ENCODE results near the gene STK32B. TPM values are rescaled to one million over a fixed set of nuclear protein-coding genes. Genes with fewer than 3 reads are reported as not detected.

Gene STK32B
- total and polyA plus RNA-seq, 7 experiments from 2014 or later, result 1.7 TPM; not detected in 6

- Histone ChIP-seq H3K4me1 (ENCODE audit: control insufficient read depth in 2 of 2, insufficient read depth in 2 of 2, low read length in 2 of 2) (no peaks in the 10 kb centered on the region), H3K4me3 (ENCODE audit: low read length) (no peak overlapping the region), H3K27me3 (ENCODE audit: control insufficient read depth in 2 of 2, insufficient read depth in 2 of 2, low read length in 2 of 2) (no peaks in the 10 kb centered on the region), H3K27ac (ENCODE audit: low read depth, low read length) (no peak overlapping the region), H3K9me3 (ENCODE audit: control insufficient read depth in 2 of 3, low read length in 3 of 3) (peaks cover 0 to 9% (median 0%) of the 10 kb centered on the region in 3 experiments), H3K36me3 (ENCODE audit: control insufficient read depth in 2 of 3, insufficient read depth in 3 of 3, low read length in 3 of 3) (no peaks in the 10 kb centered on the region)
- Mint-ChIP-seq H3K36me3 (peaks cover 0 to 4% (median 0%) of the 10 kb centered on the region in 5 donors), H3K9me3 (peaks cover 2 to 39% (median 17%) of the 10 kb centered on the region in 11 donors), H3K27ac (no peak overlapping the region), H3K27me3 (peaks cover 0 to 13% (median 6%) of the 10 kb centered on the region in 5 donors), H3K4me3 (no peak overlapping the region), H3K4me1 (no peaks in the 10 kb centered on the region)
- ATAC-seq (no peak), DNase-seq (no peak)
- intact Hi-C loops (cut with micrococcal nuclease), result no loop called here
- POLR2A ChIA-PET, result no interaction called here
- CTCF ChIA-PET, result no interaction called here
These were observed 35.3 kb downstream of the STK32B start for GRCh38 chr4:5086535-5086934.

- Histone ChIP-seq H3K4me1 (ENCODE audit: control insufficient read depth in 2 of 2, insufficient read depth in 2 of 2, low read length in 2 of 2) (no peaks in the 10 kb centered on the region), H3K36me3 (ENCODE audit: control insufficient read depth in 2 of 3, insufficient read depth in 3 of 3, low read length in 3 of 3) (no peaks in the 10 kb centered on the region), H3K27me3 (ENCODE audit: control insufficient read depth in 2 of 2, insufficient read depth in 2 of 2, low read length in 2 of 2) (no peaks in the 10 kb centered on the region), H3K4me3 (ENCODE audit: low read length) (no peak overlapping the region), H3K27ac (ENCODE audit: low read depth, low read length) (no peak overlapping the region), H3K9me3 (ENCODE audit: control insufficient read depth in 2 of 3, low read length in 3 of 3) (no peaks in the 10 kb centered on the region)
- Mint-ChIP-seq H3K36me3 (no peaks in the 10 kb centered on the region), H3K9me3 (peaks cover 0 to 6% (median 3%) of the 10 kb centered on the region in 11 donors), H3K27ac (no peak overlapping the region), H3K4me3 (no peak overlapping the region), H3K4me1 (no peaks in the 10 kb centered on the region), H3K27me3 (peaks cover 0 to 18% (median 6%) of the 10 kb centered on the region in 5 donors)
- intact Hi-C loops (cut with micrococcal nuclease), result no loop called here
- DNase-seq, result no peak
- POLR2A ChIA-PET, result no interaction called here
- CTCF ChIA-PET, result no interaction called here
- ATAC-seq, result no peak
These were observed 45.0 kb downstream of the STK32B start for GRCh38 chr4:5096261-5096660.

GRCh38 chr4:5098176-5098575 lies 46.9 kb downstream of the STK32B start:
- H3K4me3 ChIP-seq (ENCODE audit: low read length), result no peak overlapping the region
- no peak for ATAC-seq
- no peaks in the 10 kb centered on the region for H3K4me1 ChIP-seq (ENCODE audit: control insufficient read depth in 2 of 2, insufficient read depth in 2 of 2, low read length in 2 of 2)
- H3K9me3 ChIP-seq (ENCODE audit: control insufficient read depth in 2 of 3, low read length in 3 of 3), result no peaks in the 10 kb centered on the region
- no peak overlapping the region for H3K27ac ChIP-seq (ENCODE audit: low read depth, low read length)
- no peak overlapping the region for H3K27ac Mint-ChIP-seq
- ChIA-PET CTCF (no interaction called here), POLR2A (no interaction called here)
- intact Hi-C loops (cut with micrococcal nuclease), result no loop called here
- peaks cover 0 to 12% (median 0%) of the 10 kb centered on the region in 5 donors for H3K27me3 Mint-ChIP-seq
- H3K4me3 Mint-ChIP-seq, result no peak overlapping the region
- H3K27me3 ChIP-seq (ENCODE audit: control insufficient read depth in 2 of 2, insufficient read depth in 2 of 2, low read length in 2 of 2), result no peaks in the 10 kb centered on the region
- H3K4me1 Mint-ChIP-seq, result no peaks in the 10 kb centered on the region
- no peak for DNase-seq
- no peaks in the 10 kb centered on the region for H3K36me3 Mint-ChIP-seq
- peaks cover 0 to 9% (median under 1%) of the 10 kb centered on the region in 11 donors for H3K9me3 Mint-ChIP-seq
- no peaks in the 10 kb centered on the region for H3K36me3 ChIP-seq (ENCODE audit: control insufficient read depth in 2 of 3, insufficient read depth in 3 of 3, low read length in 3 of 3)

DNA sequence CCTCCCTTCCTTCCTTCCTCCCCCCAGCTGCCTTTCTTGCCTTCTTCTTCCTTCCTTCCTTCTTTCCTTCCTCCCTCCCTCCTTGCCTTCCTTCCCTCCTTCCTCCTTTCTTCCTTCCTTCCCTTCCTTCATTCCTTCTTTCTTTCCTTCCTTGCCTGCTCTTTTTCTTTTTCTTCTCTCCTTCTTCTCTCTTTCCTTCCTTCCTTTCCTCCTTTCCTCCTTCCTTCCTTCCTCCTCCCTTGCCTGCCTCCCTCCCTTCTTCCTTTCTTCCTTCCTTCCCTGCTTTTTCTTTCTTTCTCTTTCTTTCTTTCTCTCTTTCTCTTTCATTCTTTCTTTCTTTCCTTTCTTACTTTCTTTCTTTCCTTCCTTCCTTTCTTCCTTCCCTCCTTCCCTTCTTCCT lies 49.1 kb downstream of the STK32B start:
- H3K4me3 Mint-ChIP-seq, result no peak overlapping the region
- Histone ChIP-seq H3K4me1 (ENCODE audit: control insufficient read depth in 2 of 2, insufficient read depth in 2 of 2, low read length in 2 of 2) (no peaks in the 10 kb centered on the region), H3K27ac (ENCODE audit: low read depth, low read length) (no peak overlapping the region), H3K9me3 (ENCODE audit: control insufficient read depth in 2 of 3, low read length in 3 of 3) (no peaks in the 10 kb centered on the region), H3K4me3 (ENCODE audit: low read length) (no peak overlapping the region), H3K27me3 (ENCODE audit: control insufficient read depth in 2 of 2, insufficient read depth in 2 of 2, low read length in 2 of 2) (no peaks in the 10 kb centered on the region), H3K36me3 (ENCODE audit: control insufficient read depth in 2 of 3, insufficient read depth in 3 of 3, low read length in 3 of 3) (no peaks in the 10 kb centered on the region)
- peak overlapping the region in 1 of 9 donors; percentile 32 for H3K27ac Mint-ChIP-seq
- no peak for ATAC-seq
- POLR2A ChIA-PET, result no interaction called here
- H3K4me1 Mint-ChIP-seq, result no peaks in the 10 kb centered on the region
- peaks cover 0 to 11% (median 3%) of the 10 kb centered on the region in 11 donors for H3K9me3 Mint-ChIP-seq
- DNase-seq, result no peak
- H3K36me3 Mint-ChIP-seq, result no peaks in the 10 kb centered on the region
- peaks cover 0 to 16% (median 5%) of the 10 kb centered on the region in 5 donors for H3K27me3 Mint-ChIP-seq
- intact Hi-C loops (cut with micrococcal nuclease), result no loop called here
- CTCF ChIA-PET, result no interaction called here

GRCh38 chr4:5100986-5101385 lies 49.7 kb downstream of the STK32B start:
- H3K9me3 ChIP-seq (ENCODE audit: control insufficient read depth in 2 of 3, low read length in 3 of 3), result no peaks in the 10 kb centered on the region
- H3K4me1 Mint-ChIP-seq, result no peaks in the 10 kb centered on the region
- peaks cover 0 to 16% (median 5%) of the 10 kb centered on the region in 5 donors for H3K27me3 Mint-ChIP-seq
- no peak overlapping the region for H3K27ac ChIP-seq (ENCODE audit: low read depth, low read length)
- no peak for ATAC-seq
- ChIA-PET POLR2A (no interaction called here), CTCF (no interaction called here)
- no peak overlapping the region for H3K4me3 Mint-ChIP-seq
- peaks cover 0 to 11% (median 3%) of the 10 kb centered on the region in 11 donors for H3K9me3 Mint-ChIP-seq
- no peak for DNase-seq
- no peak overlapping the region for H3K27ac Mint-ChIP-seq
- no peaks in the 10 kb centered on the region for H3K27me3 ChIP-seq (ENCODE audit: control insufficient read depth in 2 of 2, insufficient read depth in 2 of 2, low read length in 2 of 2)
- H3K36me3 Mint-ChIP-seq, result no peaks in the 10 kb centered on the region
- H3K4me1 ChIP-seq (ENCODE audit: control insufficient read depth in 2 of 2, insufficient read depth in 2 of 2, low read length in 2 of 2), result no peaks in the 10 kb centered on the region
- intact Hi-C loops (cut with micrococcal nuclease), result no loop called here
- no peak overlapping the region for H3K4me3 ChIP-seq (ENCODE audit: low read length)
- no peaks in the 10 kb centered on the region for H3K36me3 ChIP-seq (ENCODE audit: control insufficient read depth in 2 of 3, insufficient read depth in 3 of 3, low read length in 3 of 3)

GRCh38 chr4:5101571-5101970 lies 50.3 kb downstream of the STK32B start:
- H3K36me3 ChIP-seq (ENCODE audit: control insufficient read depth in 2 of 3, insufficient read depth in 3 of 3, low read length in 3 of 3), result no peaks in the 10 kb centered on the region
- CTCF ChIA-PET, result no interaction called here
- Mint-ChIP-seq H3K27ac (no peak overlapping the region), H3K27me3 (peaks cover 0 to 16% (median 5%) of the 10 kb centered on the region in 5 donors), H3K9me3 (peaks cover 0 to 10% (median 3%) of the 10 kb centered on the region in 11 donors), H3K36me3 (no peaks in the 10 kb centered on the region), H3K4me1 (no peaks in the 10 kb centered on the region), H3K4me3 (no peak overlapping the region)
- H3K9me3 ChIP-seq (ENCODE audit: control insufficient read depth in 2 of 3, low read length in 3 of 3), result no peaks in the 10 kb centered on the region
- no peaks in the 10 kb centered on the region for H3K4me1 ChIP-seq (ENCODE audit: control insufficient read depth in 2 of 2, insufficient read depth in 2 of 2, low read length in 2 of 2)
- DNase-seq (no peak), ATAC-seq (no peak)
- POLR2A ChIA-PET, result no interaction called here
- no peaks in the 10 kb centered on the region for H3K27me3 ChIP-seq (ENCODE audit: control insufficient read depth in 2 of 2, insufficient read depth in 2 of 2, low read length in 2 of 2)
- intact Hi-C loops (cut with micrococcal nuclease), result no loop called here
- no peak overlapping the region for H3K27ac ChIP-seq (ENCODE audit: low read depth, low read length)
- no peak overlapping the region for H3K4me3 ChIP-seq (ENCODE audit: low read length)

DNA sequence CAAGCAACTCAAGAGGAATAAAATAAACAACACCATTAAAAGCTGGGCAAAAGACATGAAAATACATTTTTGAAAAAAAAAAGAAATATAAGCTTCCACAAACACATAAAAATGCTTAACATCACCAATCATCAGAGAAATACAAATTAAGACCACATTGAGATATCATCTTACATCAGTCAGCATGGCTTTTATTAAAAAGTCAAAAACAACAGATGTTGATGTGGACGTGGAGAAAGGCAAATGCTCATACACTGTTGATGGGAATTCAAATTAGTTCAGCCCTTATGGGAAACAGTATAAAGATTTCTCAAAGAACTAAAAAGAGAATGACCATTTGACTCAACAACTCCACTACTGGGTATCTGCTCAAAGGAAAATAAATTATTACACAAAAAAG lies 59.6 kb downstream of the STK32B start:
- Histone ChIP-seq H3K9me3 (ENCODE audit: control insufficient read depth in 2 of 3, low read length in 3 of 3) (no peaks in the 10 kb centered on the region), H3K4me3 (ENCODE audit: low read length) (no peak overlapping the region), H3K4me1 (ENCODE audit: control insufficient read depth in 2 of 2, insufficient read depth in 2 of 2, low read length in 2 of 2) (no peaks in the 10 kb centered on the region), H3K27me3 (ENCODE audit: control insufficient read depth in 2 of 2, insufficient read depth in 2 of 2, low read length in 2 of 2) (no peaks in the 10 kb centered on the region), H3K36me3 (ENCODE audit: control insufficient read depth in 2 of 3, insufficient read depth in 3 of 3, low read length in 3 of 3) (no peaks in the 10 kb centered on the region), H3K27ac (ENCODE audit: low read depth, low read length) (no peak overlapping the region)
- intact Hi-C loops (cut with micrococcal nuclease), result no loop called here
- Mint-ChIP-seq H3K4me3 (no peak overlapping the region), H3K9me3 (peaks cover 0 to 10% (median 0%) of the 10 kb centered on the region in 11 donors), H3K4me1 (no peaks in the 10 kb centered on the region), H3K36me3 (no peaks in the 10 kb centered on the region), H3K27me3 (peaks cover 0 to 22% (median 10%) of the 10 kb centered on the region in 5 donors), H3K27ac (no peak overlapping the region)
- no peak for DNase-seq
- ATAC-seq, result no peak
- ChIA-PET CTCF (no interaction called here), POLR2A (no interaction called here)

Measured in naive thymus-derived CD4-positive, alpha-beta T cell (primary cell).